GM18499 (cell line): Measurements from ENCODE around the gene FBXO30.

Experiments
- ATAC-seq: cut with Tn5 transposase; IDR thresholded peaks from one replicate; pipeline ENCODE4 v1.9.1; 2021; ENCODE audit warnings: moderate number of reproducible peaks; ENCODE audit not compliant: insufficient read depth, unreplicated experiment

FBXO30 gene, protein sequence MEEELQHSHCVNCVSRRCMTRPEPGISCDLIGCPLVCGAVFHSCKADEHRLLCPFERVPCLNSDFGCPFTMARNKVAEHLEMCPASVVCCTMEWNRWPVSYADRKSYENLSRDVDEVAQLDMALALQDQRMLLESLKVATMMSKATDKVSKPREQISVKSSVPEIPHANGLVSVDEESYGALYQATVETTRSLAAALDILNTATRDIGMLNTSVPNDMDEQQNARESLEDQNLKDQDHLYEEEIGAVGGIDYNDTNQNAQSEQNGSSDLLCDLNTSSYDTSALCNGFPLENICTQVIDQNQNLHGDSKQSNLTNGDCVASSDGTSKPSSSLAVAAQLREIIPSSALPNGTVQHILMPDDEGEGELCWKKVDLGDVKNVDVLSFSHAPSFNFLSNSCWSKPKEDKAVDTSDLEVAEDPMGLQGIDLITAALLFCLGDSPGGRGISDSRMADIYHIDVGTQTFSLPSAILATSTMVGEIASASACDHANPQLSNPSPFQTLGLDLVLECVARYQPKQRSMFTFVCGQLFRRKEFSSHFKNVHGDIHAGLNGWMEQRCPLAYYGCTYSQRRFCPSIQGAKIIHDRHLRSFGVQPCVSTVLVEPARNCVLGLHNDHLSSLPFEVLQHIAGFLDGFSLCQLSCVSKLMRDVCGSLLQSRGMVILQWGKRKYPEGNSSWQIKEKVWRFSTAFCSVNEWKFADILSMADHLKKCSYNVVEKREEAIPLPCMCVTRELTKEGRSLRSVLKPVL

GRCh38 chr6:145814501-145815308, at the start of gene FBXO30:
Gene FBXO30 (minus strand): TSS chr6:145814795. CDS start chr6:145806405, 8,390 bp downstream.
- peak; percentile 34 for ATAC-seq

GRCh38 chr6:145863988-145864616, 49.5 kb upstream of the FBXO30 start:
- peak; percentile 65 for ATAC-seq

- ATAC-seq = no peak
Measured at GRCh38 chr6:145863366-145863765, 48.8 kb upstream of the FBXO30 start.

DNA sequence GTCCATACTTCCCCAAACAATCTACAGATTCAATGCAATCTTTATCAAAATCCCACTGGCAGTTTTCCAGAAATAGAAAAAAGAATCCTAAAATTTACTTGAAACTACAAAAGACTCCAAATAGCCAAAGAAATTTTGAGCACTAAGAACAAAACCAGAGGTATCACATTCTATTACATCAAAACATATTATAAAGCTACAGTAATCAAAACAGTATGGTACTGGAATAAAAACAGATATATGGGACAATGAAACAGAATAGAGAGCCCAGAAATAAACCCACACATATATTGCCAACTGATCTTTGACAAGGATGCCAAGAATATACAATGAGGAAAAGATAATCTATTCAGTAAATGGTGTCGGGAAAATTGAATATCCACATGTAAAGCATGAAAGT, 46.0 kb upstream of the FBXO30 start:
- no peak for ATAC-seq

DNA sequence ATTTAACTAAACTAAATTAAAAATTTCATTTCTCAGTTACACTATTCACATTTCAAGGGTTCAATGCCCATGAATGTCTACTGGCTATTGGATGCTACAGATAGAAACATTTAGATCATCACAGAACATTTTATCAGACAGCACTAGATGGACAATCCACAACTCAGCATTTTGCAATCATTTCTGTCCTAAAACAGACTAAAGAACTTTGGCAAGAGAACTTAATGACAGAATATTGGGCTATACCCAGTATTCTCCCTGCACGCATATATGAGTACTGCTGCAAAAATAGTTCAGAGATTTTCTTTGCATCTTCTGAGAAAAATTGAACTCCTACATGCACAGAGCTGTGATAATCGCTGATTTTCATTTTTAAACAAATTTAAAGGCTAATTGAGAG, 36.1 kb upstream of the FBXO30 start:
- no peak for ATAC-seq

DNA sequence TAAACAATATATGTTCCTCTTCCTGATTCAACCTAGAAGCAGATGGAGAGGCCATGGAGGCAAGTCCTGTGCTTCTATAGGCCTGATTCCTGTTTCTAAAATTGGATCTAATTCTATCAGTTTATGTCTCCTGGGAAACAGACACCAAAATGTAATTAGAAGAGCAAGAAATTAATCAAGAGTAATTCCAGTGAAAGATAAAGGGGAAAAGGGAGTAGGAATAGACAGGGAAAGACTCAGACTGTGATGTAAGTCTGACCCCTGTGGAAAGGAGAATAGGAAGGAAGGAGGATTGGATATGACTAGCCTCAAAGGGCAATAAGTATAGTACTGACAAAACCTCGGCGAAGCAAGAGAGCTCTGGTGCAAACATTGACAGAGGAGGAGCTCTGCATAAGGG, 33.9 kb upstream of the FBXO30 start:
- ATAC-seq = no peak

DNA sequence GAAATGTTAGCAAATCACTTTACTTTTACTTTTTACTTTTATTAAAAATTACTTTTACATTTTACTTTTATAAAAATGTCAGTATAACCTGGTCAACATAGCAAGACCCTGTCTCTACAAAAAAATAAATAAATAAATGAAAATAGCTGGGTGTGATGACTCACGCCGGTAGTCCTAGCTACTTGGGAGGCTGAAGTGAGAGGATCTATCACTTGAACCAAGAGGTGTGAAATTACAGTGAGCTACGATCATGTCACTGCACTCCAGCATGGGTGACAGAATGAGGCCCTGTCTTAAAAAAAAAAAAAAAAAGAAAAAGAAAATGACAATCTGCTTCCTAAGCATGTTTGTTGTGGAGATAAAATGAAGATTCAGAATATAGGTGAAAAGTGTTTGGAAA, 31.0 kb upstream of the FBXO30 start:
- no peak for ATAC-seq

DNA sequence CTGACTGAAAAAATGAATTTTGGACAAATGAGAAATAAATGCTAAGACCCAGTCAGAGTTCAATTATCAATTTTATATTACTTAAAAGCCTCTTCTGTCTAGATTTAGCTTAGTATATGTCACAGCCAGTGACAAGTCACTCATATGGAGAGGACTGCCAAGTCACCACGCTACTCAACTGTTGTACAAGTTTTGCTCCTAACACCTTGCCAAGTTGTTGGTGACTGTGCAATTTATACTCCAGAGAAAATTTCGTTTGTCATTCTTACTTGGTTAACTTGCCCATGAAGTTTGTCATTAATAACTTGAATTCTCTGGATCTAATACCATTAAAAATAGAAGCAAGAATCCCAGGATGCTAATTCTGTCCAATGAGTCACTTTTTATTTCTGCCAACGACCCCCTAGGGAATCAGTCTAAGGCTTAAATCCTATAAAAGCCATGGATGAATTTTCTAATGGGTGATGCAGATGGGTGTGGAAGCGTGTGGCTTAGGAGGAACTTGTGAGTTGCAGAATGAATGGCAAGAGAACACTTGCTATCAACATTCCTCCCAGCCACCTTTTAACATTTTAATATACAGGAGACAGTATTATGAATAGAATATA, 30.4 kb upstream of the FBXO30 start:
- no peak for ATAC-seq

- no peak for ATAC-seq
Measured at GRCh38 chr6:145842693-145843546, 28.3 kb upstream of the FBXO30 start.

GRCh38 chr6:145841668-145842067, 27.1 kb upstream of the FBXO30 start:
- ATAC-seq = no peak

DNA sequence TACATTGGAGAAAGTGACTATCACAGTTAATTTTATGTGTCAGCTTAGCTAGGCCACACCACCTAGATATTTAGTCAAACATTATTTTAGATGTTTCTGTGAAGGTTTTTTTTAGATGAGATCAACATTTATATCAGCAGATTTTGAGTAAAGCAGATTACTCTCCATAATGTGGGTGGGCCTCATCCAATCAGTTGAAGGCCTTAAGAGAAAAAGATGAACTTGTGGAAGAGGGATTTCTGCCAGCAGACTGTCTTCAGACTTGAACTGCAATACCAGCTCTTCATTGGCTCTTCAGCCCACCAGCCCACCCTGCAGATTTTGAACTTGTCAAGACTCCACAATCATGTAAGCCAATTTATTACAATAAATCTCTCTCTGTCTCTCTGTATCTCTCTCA, 25.1 kb upstream of the FBXO30 start:
- ATAC-seq = no peak

DNA sequence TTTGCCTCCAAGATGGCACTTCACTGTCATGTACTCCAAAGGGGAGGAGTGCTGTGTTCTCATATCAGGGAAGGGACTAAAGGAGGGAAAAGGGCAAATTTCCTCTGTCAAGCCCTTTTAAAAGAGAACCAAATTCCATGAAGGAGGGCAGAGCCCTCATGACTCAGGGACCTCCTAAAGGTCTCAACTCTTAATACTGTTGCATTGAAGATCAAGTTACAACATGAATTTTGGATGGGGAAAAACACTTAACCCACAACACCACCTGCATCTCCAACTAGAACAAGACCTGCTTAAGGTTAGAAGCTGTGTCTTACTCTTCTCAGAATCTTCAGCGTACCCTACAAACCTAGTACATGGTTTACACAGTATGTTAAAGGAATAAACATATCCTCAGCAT, 23.7 kb upstream of the FBXO30 start:
- ATAC-seq = no peak

- no peak for ATAC-seq
Measured at GRCh38 chr6:145836772-145837171, 22.2 kb upstream of the FBXO30 start.

- no peak for ATAC-seq
Measured at GRCh38 chr6:145836170-145836569, 21.6 kb upstream of the FBXO30 start.

GRCh38 chr6:145830612-145831011, 16.0 kb upstream of the FBXO30 start:
- ATAC-seq = no peak

DNA sequence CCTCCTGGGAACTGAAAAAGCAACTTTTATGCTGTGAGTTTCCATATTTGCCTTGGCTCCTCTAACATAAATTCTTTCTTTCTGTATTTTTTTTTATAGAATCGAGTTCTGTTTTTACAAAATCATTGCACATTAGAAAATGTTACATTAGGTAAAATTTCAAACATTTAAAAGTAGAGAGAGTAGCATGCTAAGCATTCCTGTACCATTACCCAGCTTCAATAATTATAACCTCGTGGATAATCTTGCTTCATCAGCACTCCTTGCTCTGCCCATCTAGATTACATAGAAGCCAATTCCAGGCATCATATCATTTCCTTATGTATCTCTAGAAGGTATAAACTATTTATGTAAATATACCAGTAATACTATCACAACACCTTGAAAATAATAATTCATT, 15.4 kb upstream of the FBXO30 start:
- no peak for ATAC-seq

- ATAC-seq = no peak
Measured at GRCh38 chr6:145829102-145829501, 14.5 kb upstream of the FBXO30 start.

DNA sequence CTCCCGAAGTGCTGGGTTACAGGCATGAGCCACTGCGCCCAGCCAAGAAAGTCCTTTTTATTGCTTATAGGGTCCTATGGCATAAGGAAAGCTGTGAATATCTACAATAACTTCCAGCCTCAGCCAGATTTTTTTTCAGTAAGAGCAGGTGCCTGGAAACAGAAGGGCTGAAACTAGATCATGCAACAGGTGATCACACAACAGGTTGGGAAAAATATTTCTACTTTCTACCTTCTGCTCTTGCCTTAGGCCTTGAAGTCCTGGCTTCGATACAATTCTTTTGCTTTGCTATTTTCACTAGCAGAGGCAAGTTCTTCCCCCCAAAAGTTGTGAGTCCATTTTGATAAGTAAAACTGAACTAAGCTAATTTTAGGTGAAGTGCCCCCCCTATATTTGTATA, 9.7 kb upstream of the FBXO30 start:
- no peak for ATAC-seq

- ATAC-seq = no peak
Measured at GRCh38 chr6:145823328-145823944, 8.8 kb upstream of the FBXO30 start.
